PC-3 (cell line): Measurements from ENCODE around the gene LSM12. TPM values are rescaled to one million over a fixed set of nuclear protein-coding genes. Genes with fewer than 3 reads are reported as not detected.

Experiments
- ATAC-seq: fragments of 200-7000 bp; cut with Tn5 transposase; 2 replicates; pipeline ENCODE4 v1.9.1; 2020; ENCODE audit warnings: mild to moderate bottlenecking, moderate library complexity
- BruUV-seq: library from RNA; stranded (reverse); fragments of 400-500 nt; replicated peaks from 2 replicates; lab custom pipeline; 2021; lab: Mats Ljungman, UMichigan
- CTCF ChIA-PET: fragments of 300-600 bp; sonication (Branson Sonifier 250); formaldehyde crosslinking; loops from one replicate; lab custom pipeline; 2022; ENCODE audit warnings: antibody characterized with exemption; lab: Charles Lee
- POLR2A ChIA-PET: fragments of 300-600 bp; sonication (Branson Sonifier 250); formaldehyde crosslinking; loops from one replicate; lab custom pipeline; 2022; ENCODE audit warnings: antibody characterized with exemption; ENCODE audit not compliant: unreplicated experiment; lab: Charles Lee
- DNase-seq: peaks from one replicate; pipeline ENCODE4 v3.0.0-alpha.2; 2015
- H2AFZ ChIP-seq: fragments of 300-600 bp; sonication (generic); 2 replicates; pipeline ENCODE4 v1.6.0; 2016; ENCODE audit warnings: antibody characterized with exemption, low read length
- H3F3A ChIP-seq: fragments of 300-600 bp; sonication (generic); one replicate; pipeline ENCODE4 v1.6.0; 2017; ENCODE audit warnings: antibody characterized with exemption, low read length, control low read depth, mild to moderate bottlenecking; ENCODE audit not compliant: unreplicated experiment
- H3K27ac ChIP-seq: fragments of 300-600 bp; sonication (generic); 2 replicates; pipeline ENCODE4 v1.5.1; 2016; ENCODE audit warnings: mild to moderate bottlenecking, low read length
- H3K27me3 ChIP-seq: fragments of 300-600 bp; sonication (generic); 2 replicates; pipeline ENCODE4 v1.6.1; 2016; ENCODE audit warnings: low read length, mixed read lengths
- H3K36me3 ChIP-seq: fragments of 300-600 bp; sonication (generic); 2 replicates; pipeline ENCODE4 v1.6.1; 2016; ENCODE audit warnings: low read depth, mixed run types, low read length, mixed read lengths
- H3K4me1 ChIP-seq: fragments of 300-600 bp; sonication (generic); 2 replicates; pipeline ENCODE4 v1.5.1; 2016; ENCODE audit warnings: low read length; ENCODE audit not compliant: insufficient read depth
- H3K4me2 ChIP-seq: fragments of 300-600 bp; sonication (generic); 2 replicates; pipeline ENCODE4 v1.6.0; 2016; ENCODE audit warnings: low read length
- H3K4me3 ChIP-seq: fragments of 300-600 bp; sonication (generic); 2 replicates; pipeline ENCODE4 v1.5.1; 2016; ENCODE audit warnings: mild to moderate bottlenecking, low read length, mixed read lengths
- H3K79me2 ChIP-seq: fragments of 300-600 bp; sonication (generic); 2 replicates; pipeline ENCODE4 v1.6.1; 2017; ENCODE audit warnings: low read length, mixed read lengths
- H3K9ac ChIP-seq: fragments of 300-600 bp; sonication (generic); 2 replicates; pipeline ENCODE4 v1.6.0; 2016; ENCODE audit warnings: mild to moderate bottlenecking, low read length
- H3K9me2 ChIP-seq: fragments of 300-600 bp; sonication (generic); replicated peaks from 2 replicates; pipeline ENCODE4 v1.6.1; 2016; ENCODE audit warnings: mixed run types, low read length, mixed read lengths
- H3K9me3 ChIP-seq: fragments of 300-600 bp; sonication (generic); 2 replicates; pipeline ENCODE4 v1.6.1; 2016; ENCODE audit warnings: low read length, mixed read lengths
- H4K20me1 ChIP-seq: fragments of 300-600 bp; sonication (generic); 2 replicates; pipeline ENCODE4 v1.6.1; 2016; ENCODE audit warnings: low read length, mixed read lengths
- EZH2 ChIP-seq: fragments of 300-600 bp; sonication (generic); IDR thresholded peaks from one replicate; pipeline ENCODE4 v1.6.1; 2017; ENCODE audit warnings: antibody characterized with exemption, mild to moderate bottlenecking, low read length; ENCODE audit not compliant: unreplicated experiment
- EZH2phosphoT487 ChIP-seq: fragments of 300-600 bp; sonication (generic); IDR thresholded peaks from 2 replicates; pipeline ENCODE4 v1.6.1; 2018; ENCODE audit warnings: mild to moderate bottlenecking, antibody characterized with exemption, low read length, borderline replicate concordance
- intact Hi-C: fragments of 100-400 bp; cut with micrococcal nuclease; formaldehyde crosslinking; loops from 2 replicates; pipeline ENCODE4 v1.9.0; 2023
- total RNA-seq: library from RNA; depleted of rRNA; stranded (reverse); fragments of >200 nt; gene quantifications from 2 replicates; pipeline ENCODE4 v1.2.3, GENCODE V29; 2014
- TF ChIP-seq, protein P1 (sequence below): fragments of 300-600 bp; sonication (generic); conservative IDR thresholded peaks from 2 replicates; pipeline ENCODE4 v1.5.1; 2017; ENCODE audit warnings: antibody characterized with exemption, low read depth, mild to moderate bottlenecking, low read length

Gene LSM12
- total RNA-seq, 1 experiment from 2014 or later = 118 TPM

DNA sequence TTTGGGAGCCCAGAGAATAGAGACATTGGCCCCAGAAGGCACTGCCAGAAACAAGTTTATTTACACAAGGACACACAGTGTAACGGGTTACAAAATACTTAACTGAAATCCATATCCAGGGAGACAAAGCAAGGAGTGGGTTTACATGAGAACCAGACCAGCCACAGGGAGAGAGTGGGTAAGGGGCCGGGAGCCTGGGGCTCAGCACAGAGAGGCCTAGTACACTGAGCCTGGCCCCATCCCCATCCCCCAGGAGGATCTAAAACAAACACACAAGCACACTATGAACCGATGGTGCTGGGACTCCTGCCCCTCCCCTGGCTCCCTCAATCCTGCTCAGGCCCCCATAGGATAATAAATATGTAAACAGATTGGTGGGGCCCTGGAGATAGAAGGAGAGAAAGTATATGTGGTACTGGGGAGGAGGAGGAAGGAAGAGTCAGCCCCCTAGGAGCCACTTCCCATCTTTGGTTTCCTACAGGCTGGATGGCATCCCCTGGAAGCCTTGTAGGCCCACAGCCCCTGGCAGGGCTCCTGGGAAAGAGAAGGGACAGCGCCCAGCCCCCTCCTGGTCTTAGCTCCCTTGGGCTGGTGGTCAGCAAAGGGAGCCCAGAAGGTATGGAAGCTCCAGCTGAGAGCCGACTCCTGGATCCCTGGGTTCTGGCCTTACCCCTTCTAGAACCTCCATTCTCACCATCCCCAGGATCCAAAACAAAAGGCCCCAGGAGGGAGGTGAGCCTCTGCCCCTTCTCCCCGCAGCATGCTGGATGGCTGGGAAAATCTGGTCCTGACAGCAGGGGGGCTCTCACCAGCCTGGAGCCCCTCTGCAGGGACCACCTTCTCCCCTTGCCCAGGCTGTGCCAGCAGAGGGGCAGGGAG is 10.5 kb upstream of the LSM12 start:
- no peak overlapping the region for H3K27ac ChIP-seq
- POLR2A ChIA-PET = no interaction called here
- H3K27me3 ChIP-seq = no peaks in the 10 kb centered on the region
- H3K4me1 ChIP-seq = peaks cover 3% of the 10 kb centered on the region
- H3K79me2 ChIP-seq = peaks cover 16% of the 10 kb centered on the region
- no TSS peak for BruUV-seq
- H3K9me2 ChIP-seq = no peaks in the 10 kb centered on the region
- no peaks in the 10 kb centered on the region for H3K9me3 ChIP-seq
- no peak for ATAC-seq
- CTCF ChIA-PET = no interaction called here
- H3K9ac ChIP-seq = no peak overlapping the region
- no peak for DNase-seq
- no peak overlapping the region for H2AFZ ChIP-seq
- no peak overlapping the region for H3K4me3 ChIP-seq
- peaks cover 22% of the 10 kb centered on the region for H3K36me3 ChIP-seq
- H3K4me2 ChIP-seq = no peak overlapping the region
- intact Hi-C loops = loop anchor here (10.0 kb wide), 1 partner anchor 108 kb away; the partner anchor contains the start of gene TMUB2
- H3F3A ChIP-seq = no peaks in the 10 kb centered on the region
- no peaks in the 10 kb centered on the region for H4K20me1 ChIP-seq
- no peak for TF ChIP-seq EZH2
- TF ChIP-seq, protein P1, sequence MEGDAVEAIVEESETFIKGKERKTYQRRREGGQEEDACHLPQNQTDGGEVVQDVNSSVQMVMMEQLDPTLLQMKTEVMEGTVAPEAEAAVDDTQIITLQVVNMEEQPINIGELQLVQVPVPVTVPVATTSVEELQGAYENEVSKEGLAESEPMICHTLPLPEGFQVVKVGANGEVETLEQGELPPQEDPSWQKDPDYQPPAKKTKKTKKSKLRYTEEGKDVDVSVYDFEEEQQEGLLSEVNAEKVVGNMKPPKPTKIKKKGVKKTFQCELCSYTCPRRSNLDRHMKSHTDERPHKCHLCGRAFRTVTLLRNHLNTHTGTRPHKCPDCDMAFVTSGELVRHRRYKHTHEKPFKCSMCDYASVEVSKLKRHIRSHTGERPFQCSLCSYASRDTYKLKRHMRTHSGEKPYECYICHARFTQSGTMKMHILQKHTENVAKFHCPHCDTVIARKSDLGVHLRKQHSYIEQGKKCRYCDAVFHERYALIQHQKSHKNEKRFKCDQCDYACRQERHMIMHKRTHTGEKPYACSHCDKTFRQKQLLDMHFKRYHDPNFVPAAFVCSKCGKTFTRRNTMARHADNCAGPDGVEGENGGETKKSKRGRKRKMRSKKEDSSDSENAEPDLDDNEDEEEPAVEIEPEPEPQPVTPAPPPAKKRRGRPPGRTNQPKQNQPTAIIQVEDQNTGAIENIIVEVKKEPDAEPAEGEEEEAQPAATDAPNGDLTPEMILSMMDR = no peak
- TF ChIP-seq EZH2phosphoT487 = no peak

DNA sequence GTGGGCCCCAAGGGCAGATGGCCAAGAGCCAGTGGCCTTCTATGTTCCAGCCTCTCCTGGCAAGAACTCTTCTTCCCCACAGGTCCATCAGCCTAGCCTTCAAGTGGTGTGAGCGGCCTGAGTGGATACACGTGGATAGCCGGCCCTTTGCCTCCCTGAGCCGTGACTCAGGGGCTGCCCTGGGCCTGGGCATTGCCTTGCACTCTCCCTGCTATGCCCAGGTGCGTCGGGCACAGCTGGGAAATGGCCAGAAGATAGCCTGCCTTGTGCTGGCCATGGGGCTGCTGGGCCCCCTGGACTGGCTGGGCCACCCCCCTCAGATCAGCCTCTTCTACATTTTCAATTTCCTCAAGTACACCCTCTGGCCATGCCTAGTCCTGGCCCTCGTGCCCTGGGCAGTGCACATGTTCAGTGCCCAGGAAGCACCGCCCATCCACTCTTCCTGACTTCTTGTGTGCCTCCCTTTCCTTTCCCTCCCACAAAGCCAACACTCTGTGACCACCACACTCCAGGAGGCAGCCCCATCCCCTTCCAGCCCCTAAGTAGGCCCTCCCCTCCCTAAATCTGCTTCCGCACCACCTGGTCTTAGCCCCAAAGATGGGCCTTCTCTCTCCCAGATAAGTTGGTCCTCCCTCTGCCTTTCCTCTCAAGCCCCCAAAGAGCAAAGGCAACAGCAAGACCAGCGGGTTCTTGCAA is 9.3 kb upstream of the LSM12 start:
- POLR2A ChIA-PET = no interaction called here
- Histone ChIP-seq H3K27ac (no peak overlapping the region), H3K4me3 (no peak overlapping the region), H3K36me3 (peaks cover 19% of the 10 kb centered on the region), H3K9me3 (no peaks in the 10 kb centered on the region), H3F3A (no peaks in the 10 kb centered on the region), H3K27me3 (no peaks in the 10 kb centered on the region), H3K9me2 (no peaks in the 10 kb centered on the region), H3K4me2 (no peak overlapping the region), H3K4me1 (peaks cover 12% of the 10 kb centered on the region), H3K79me2 (peaks cover 25% of the 10 kb centered on the region), H3K9ac (no peak overlapping the region), H4K20me1 (no peaks in the 10 kb centered on the region), H2AFZ (no peak overlapping the region)
- TF ChIP-seq EZH2phosphoT487 (no peak), EZH2 (no peak)
- TF ChIP-seq, protein P1 = no peak
- DNase-seq = no peak
- CTCF ChIA-PET = no interaction called here
- BruUV-seq = no TSS peak
- intact Hi-C loops = loop anchor here (10.0 kb wide), 1 partner anchor 109 kb away; the partner anchor contains the start of gene TMUB2
- no peak for ATAC-seq
